H1 (cell line): ENCODE data around the gene CDC42SE2. TPM values are rescaled to one million over a fixed set of nuclear protein-coding genes. Genes with fewer than 3 reads are reported as not detected.

ENCODE experiments used
- CTCF ChIA-PET: fragments of 300-600 bp; sonication (Branson Sonifier 250); formaldehyde crosslinking; loops from one replicate; lab custom pipeline; 2021; ENCODE audit not compliant: partially characterized antibody; lab: Charles Lee
- POLR2A ChIA-PET: fragments of 300-600 bp; sonication (Branson Sonifier 250); formaldehyde crosslinking; loops from one replicate; lab custom pipeline; 2021; ENCODE audit warnings: inconsistent platforms; ENCODE audit not compliant: partially characterized antibody; lab: Charles Lee
- DNase-seq, 2 experiments: peaks; one replicate each; pipeline versions ENCODE4 v3.0.0 to v3.0.0-alpha.2; 2010 to 2022; ENCODE audit warnings: low spot score in 2 of 2, low read depth in 1 of 2, mixed read lengths in 1 of 2
- FAIRE-seq: peaks from 2 replicates; lab custom pipeline; 2011; peaks lifted over from hg19 to GRCh38; lab: Jason Lieb, UNC
- H2AFZ ChIP-seq: 2 replicates; pipeline ENCODE4 v1.8.1; 2012; ENCODE audit warnings: low read length, inconsistent platforms
- H2AK5ac ChIP-seq: 2 replicates; pipeline ENCODE4 v1.6.1; 2013; ENCODE audit warnings: low read depth, low read length
- H2BK120ac ChIP-seq: replicated peaks from 2 replicates; pipeline ENCODE3; 2013; ENCODE audit warnings: low read depth, low read length, inconsistent platforms
- H2BK12ac ChIP-seq: 2 replicates; pipeline ENCODE4 v1.6.1; 2013; ENCODE audit warnings: low read depth, low read length
- H2BK15ac ChIP-seq: 2 replicates; pipeline ENCODE4 v1.6.1; 2013; ENCODE audit warnings: low read length
- H2BK20ac ChIP-seq: 2 replicates; pipeline ENCODE4 v1.6.1; 2013; ENCODE audit warnings: low read length
- H2BK5ac ChIP-seq: 2 replicates; pipeline ENCODE4 v1.6.1; 2013; ENCODE audit warnings: low read depth, low read length
- H3K14ac ChIP-seq: 2 replicates; pipeline ENCODE4 v1.6.1; 2013; ENCODE audit warnings: inconsistent platforms; ENCODE audit not compliant: insufficient read length
- H3K18ac ChIP-seq: 2 replicates; pipeline ENCODE4 v1.6.1; 2013; ENCODE audit warnings: low read length; ENCODE audit errors: extremely low read depth
- H3K23ac ChIP-seq: 2 replicates; pipeline ENCODE4 v1.6.1; 2013; ENCODE audit warnings: inconsistent platforms; ENCODE audit not compliant: insufficient read length
- H3K23me2 ChIP-seq: 2 replicates; pipeline ENCODE4 v1.6.1; 2013; ENCODE audit warnings: low read depth, low read length
- H3K27ac ChIP-seq: 2 replicates; pipeline ENCODE4 v1.6.1; 2011; ENCODE audit warnings: low read depth, low read length, inconsistent platforms
- H3K27me3 ChIP-seq, 4 experiments: replicated peaks in 1 of 4; 1 replicate in 1 of 4; 2 replicates in 3 of 4; pipeline versions ENCODE4 v1.6.1 to v1.8.1; 2011 to 2013; ENCODE audit warnings: low read length in 3 of 4, mild to moderate bottlenecking in 3 of 4, inconsistent platforms in 2 of 4, mixed read lengths in 2 of 4, moderate library complexity in 1 of 4; ENCODE audit not compliant: control insufficient read depth in 3 of 4, insufficient read depth in 3 of 4; ENCODE audit errors: extremely low read depth in 1 of 4
- H3K36me3 ChIP-seq, 4 experiments: 2 replicates each; pipeline versions ENCODE4 v1.6.1 to v1.8.1; 2011 to 2013; ENCODE audit warnings: mild to moderate bottlenecking in 4 of 4, low read length in 3 of 4, moderate library complexity in 2 of 4, control low read depth in 1 of 4, inconsistent platforms in 1 of 4; ENCODE audit not compliant: insufficient read depth in 4 of 4, control insufficient read depth in 2 of 4
- H3K4ac ChIP-seq: replicated peaks from 2 replicates; pipeline ENCODE3; 2013; ENCODE audit warnings: low read length, low read depth, mixed read lengths, inconsistent platforms; ENCODE audit not compliant: insufficient read length
- H3K4me1 ChIP-seq, 4 experiments: replicated peaks in 1 of 4; 1 replicate in 1 of 4; 2 replicates in 3 of 4; pipeline versions ENCODE4 v1.6.1 to v1.8.1; 2011 to 2013; ENCODE audit warnings: low read length in 3 of 4, inconsistent platforms in 2 of 4, mixed read lengths in 1 of 4; ENCODE audit not compliant: insufficient read depth in 4 of 4, control insufficient read depth in 3 of 4
- H3K4me2 ChIP-seq, 2 experiments: 2 replicates each; pipeline versions ENCODE4 v1.6.1 to v1.8.1; 2011 to 2013; ENCODE audit warnings: low read depth in 2 of 2, low read length in 2 of 2, control low read depth in 1 of 2, inconsistent platforms in 1 of 2, mild to moderate bottlenecking in 1 of 2; ENCODE audit not compliant: insufficient read depth in 1 of 2
- H3K4me3 ChIP-seq, 4 experiments: fragments of 200-600, 300-600 bp in 1 of 4; sonication (generic), shearing (Covaris generic), sonication (Bioruptor Twin) in 1 of 4; 2 replicates each; pipeline versions ENCODE4 v1.5.1 to v1.8.1; 2011 to 2016; ENCODE audit warnings: low read length in 4 of 4, low read depth in 3 of 4, control low read depth in 2 of 4, inconsistent platforms in 2 of 4, mild to moderate bottlenecking in 2 of 4, mixed read lengths in 1 of 4, moderate library complexity in 1 of 4; ENCODE audit not compliant: insufficient read depth in 2 of 4; ENCODE audit errors: extremely low read depth in 1 of 4
- H3K56ac ChIP-seq: replicated peaks from 2 replicates; pipeline ENCODE3; 2013; ENCODE audit warnings: low read depth, mild to moderate bottlenecking, mixed read lengths, low read length, inconsistent platforms; ENCODE audit not compliant: insufficient read length
- H3K79me1 ChIP-seq: 2 replicates; pipeline ENCODE4 v1.6.1; 2013; ENCODE audit warnings: low read depth, low read length, control low read depth
- H3K79me2 ChIP-seq, 2 experiments: 2 replicates each; pipeline versions ENCODE4 v1.6.1 to v1.8.1; 2012 to 2013; ENCODE audit warnings: low read length in 2 of 2, mild to moderate bottlenecking in 2 of 2, inconsistent platforms in 1 of 2; ENCODE audit not compliant: insufficient read depth in 2 of 2, control insufficient read depth in 1 of 2
- H3K9ac ChIP-seq, 4 experiments: replicated peaks in 1 of 4; 1 replicate in 1 of 4; 2 replicates in 3 of 4; pipeline versions ENCODE4 v1.6.1 to v1.8.1; 2011 to 2013; ENCODE audit warnings: low read depth in 3 of 4, low read length in 3 of 4, control low read depth in 2 of 4, mild to moderate bottlenecking in 2 of 4, moderate library complexity in 2 of 4, inconsistent platforms in 1 of 4; ENCODE audit errors: extremely low read depth in 1 of 4
- H3K9me3 ChIP-seq, 2 experiments: 2 replicates each; pipeline versions ENCODE4 v1.6.1 to v1.8.1; 2012 to 2013; ENCODE audit warnings: mild to moderate bottlenecking in 2 of 2, moderate library complexity in 2 of 2, control low read depth in 1 of 2, inconsistent platforms in 1 of 2, low read depth in 1 of 2, low read length in 1 of 2, mixed read lengths in 1 of 2; ENCODE audit not compliant: insufficient read depth in 2 of 2
- H4K20me1 ChIP-seq, 2 experiments: replicated peaks in 1 of 2; 2 replicates each; pipeline versions ENCODE3 to v1.8.1; 2011 to 2013; ENCODE audit warnings: inconsistent platforms in 2 of 2, low read length in 2 of 2, mild to moderate bottlenecking in 1 of 2; ENCODE audit not compliant: insufficient read depth in 2 of 2, control insufficient read depth in 1 of 2
- H4K5ac ChIP-seq: 2 replicates; pipeline ENCODE4 v1.6.1; 2013; ENCODE audit warnings: low read length, low read depth, mixed read lengths, inconsistent platforms; ENCODE audit not compliant: insufficient read length
- H4K8ac ChIP-seq: 2 replicates; pipeline ENCODE4 v1.8.0; 2013; ENCODE audit warnings: mild to moderate bottlenecking, moderate library complexity, low read length, inconsistent platforms; ENCODE audit not compliant: insufficient read depth; ENCODE audit errors: extremely low read depth
- H4K91ac ChIP-seq: replicated peaks from 2 replicates; pipeline ENCODE3; 2013; ENCODE audit warnings: low read length, mixed read lengths, inconsistent platforms; ENCODE audit not compliant: insufficient read length
- CBX5 ChIP-seq: fragments of 300-800, 300-1000 bp; sonication (generic); IDR thresholded peaks from 2 replicates; pipeline ENCODE4 v1.7.1; 2016; ENCODE audit warnings: antibody characterized with exemption, low read length, low read depth
- CHD1 ChIP-seq: IDR thresholded peaks from 2 replicates; pipeline ENCODE4 v1.6.1; 2012; ENCODE audit warnings: low read depth, low read length, improper control_type of control experiment
- NANOG ChIP-seq: IDR thresholded peaks from 2 replicates; pipeline ENCODE4 v1.6.1; 2011; ENCODE audit warnings: low read length, low read depth, mild to moderate bottlenecking, inconsistent platforms; ENCODE audit not compliant: insufficient read depth, poor library complexity, severe bottlenecking
- SUZ12 ChIP-seq: fragments of 200-600 bp; sonication (generic); IDR thresholded peaks from 2 replicates; pipeline ENCODE4 v1.6.1; 2012; ENCODE audit warnings: mild to moderate bottlenecking, inconsistent platforms, low read length, moderate library complexity, mixed read lengths
- WGBS, 2 experiments: shearing (Covaris generic) in 1 of 2; methylation state at CpG; one replicate each; pipeline versions ENCODE4 v1.1.6 to v1.1.7; 2013 to 2015; ENCODE audit warnings: low lambda C conversion rate in 2 of 2, mixed read lengths in 2 of 2, inconsistent platforms in 1 of 2, low coverage in 1 of 2, missing lambda C conversion rate in 1 of 2; ENCODE audit not compliant: insufficient replicate concordance in 2 of 2, insufficient coverage in 1 of 2, insufficient read length in 1 of 2; ENCODE audit errors: extremely low coverage in 1 of 2, missing lambda C conversion rate in 1 of 2; 5-methylcytosine and 5-hydroxymethylcytosine counted together
- polyA plus RNA-seq, 7 experiments: library from polyadenylated mRNA; depleted of rRNA in 3 of 7; stranded (reverse) in 5 of 7; unstranded in 2 of 7; fragments of >200 nt in 5 of 7; fragments of 200-250 nt in 2 of 7; gene quantifications; 1 replicate in 5 of 7; 2 replicates in 1 of 7; 4 replicates in 1 of 7; pipeline versions ENCODE4 v1.2.1 to v1.2.3, GENCODE V29; 2011 to 2013; ENCODE audit warnings: missing spikeins in 2 of 7, mixed read lengths in 2 of 7
- total RNA-seq: library from RNA; stranded (reverse); fragmentation: NEBNext Ultra II Directional; extraction: Animal tissue kit (Norgen Biotek cat#: 25700); gene quantifications from 2 replicates; pipeline ENCODE4 v1.2.1, GENCODE V29; 2021

Gene CDC42SE2
- total and polyA plus RNA-seq, 2 of the 8 experiments (the other 6 are each of a cell fraction or from before 2014, with no cell fraction given), result 16.7 to 30.8 TPM

DNA sequence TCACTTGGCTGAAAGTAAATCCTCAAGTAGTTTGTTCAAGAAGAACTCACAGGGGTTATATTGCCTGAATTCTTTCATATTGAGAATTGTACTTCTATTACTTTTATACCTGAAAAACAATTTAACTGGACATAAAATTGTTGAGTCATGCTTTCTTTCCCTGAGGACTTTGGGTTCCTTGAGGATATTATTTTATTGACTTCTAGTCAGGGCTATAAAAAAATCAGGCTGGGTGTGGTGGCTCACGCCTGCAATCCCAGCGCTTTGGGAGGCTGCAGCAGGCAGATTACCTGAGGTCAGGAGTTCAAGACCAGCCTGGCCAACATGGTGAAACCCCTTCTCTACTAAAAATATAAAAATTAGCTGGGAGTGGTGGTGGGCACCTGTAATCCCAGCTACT is 17.9 kb upstream of the CDC42SE2 start:
- no peak overlapping the region for H2BK12ac ChIP-seq
- H3K27me3 ChIP-seq, result no peaks in the 10 kb centered on the region
- H4K20me1 ChIP-seq, result no peaks in the 10 kb centered on the region
- H3K56ac ChIP-seq, result no peak overlapping the region
- no peak overlapping the region for H2AFZ ChIP-seq
- H2BK5ac ChIP-seq, result no peak overlapping the region
- H3K4me2 ChIP-seq, result no peak overlapping the region
- H3K79me1 ChIP-seq, result no peaks in the 10 kb centered on the region
- no peak overlapping the region for H4K5ac ChIP-seq
- no peaks in the 10 kb centered on the region for H3K36me3 ChIP-seq
- POLR2A ChIA-PET, result interaction anchor here (0.6 kb wide), 1 partner anchor 151 kb away, joined by 3 read pairs; no protein-coding TSS in a partner anchor
- H3K4ac ChIP-seq, result no peak overlapping the region
- TF ChIP-seq CHD1 (no peak), SUZ12 (no peak), CBX5 (no peak), NANOG (no peak)
- no peaks in the 10 kb centered on the region for H3K23me2 ChIP-seq
- no peak overlapping the region for H2BK15ac ChIP-seq
- WGBS, 2 experiments, result 93% methylated on average over 2 of the region's 2 CpGs; no CpG with 5 or more reads in 1 of the 2 experiments
- FAIRE-seq (no peak), DNase-seq (no peak)
- H3K14ac ChIP-seq, result no peak overlapping the region
- H3K9ac ChIP-seq, result no peak overlapping the region
- H4K91ac ChIP-seq, result no peak overlapping the region
- H3K4me3 ChIP-seq, result no peak overlapping the region
- H3K18ac ChIP-seq, result no peak overlapping the region
- H3K9me3 ChIP-seq, result no peaks in the 10 kb centered on the region
- CTCF ChIA-PET, result no interaction called here
- no peak overlapping the region for H2AK5ac ChIP-seq
- no peaks in the 10 kb centered on the region for H3K79me2 ChIP-seq
- H3K4me1 ChIP-seq, result no peaks in the 10 kb centered on the region
- no peak overlapping the region for H3K27ac ChIP-seq
- H3K23ac ChIP-seq, result no peak overlapping the region
- no peak overlapping the region for H4K8ac ChIP-seq
- no peak overlapping the region for H2BK20ac ChIP-seq
- no peak overlapping the region for H2BK120ac ChIP-seq
